B cell (primary cell): Measurements from ENCODE around the gene TSSK2. TPM values are rescaled to one million over a fixed set of nuclear protein-coding genes. Genes with fewer than 3 reads are reported as not detected.

ENCODE experiments used
- ATAC-seq: fragments of 200-7000 bp; cut with Tn5 transposase; one replicate; pipeline ENCODE4 v1.10.0; 2021; ENCODE audit warnings: low read depth, mild to moderate bottlenecking, moderate number of reproducible peaks, moderate library complexity
- CTCF ChIA-PET: fragments of 350-600 bp; sonication (Branson Sonifier 250); formaldehyde crosslinking; loops from one replicate; lab custom pipeline; 2021; ENCODE audit warnings: antibody characterized with exemption, inconsistent platforms; lab: Charles Lee
- POLR2A ChIA-PET: fragments of 350-600 bp; sonication (Branson Sonifier 250); formaldehyde crosslinking; loops from one replicate; lab custom pipeline; 2021; ENCODE audit warnings: antibody characterized with exemption; lab: Charles Lee
- DNase-seq: peaks from one replicate; pipeline ENCODE4 v3.0.0; 2013
- H2AFZ ChIP-seq: 2 replicates; pipeline ENCODE4 v1.6.1; 2012; ENCODE audit warnings: mild to moderate bottlenecking, low read depth, low read length; ENCODE audit not compliant: insufficient read depth, poor library complexity, severe bottlenecking
- H3K27ac ChIP-seq, 2 donors: 1 replicate in 1 of 2; 2 replicates in 1 of 2; pipeline ENCODE4 v1.5.1; 2012 to 2013; ENCODE audit warnings: low read length in 2 of 2, mild to moderate bottlenecking in 2 of 2, moderate library complexity in 1 of 2
- H3K27me3 ChIP-seq, 4 experiments: fragments of 200-600 bp in 1 of 4; sonication (generic) in 1 of 4; replicated peaks in 1 of 4; 1 replicate in 2 of 4; 2 replicates in 2 of 4; pipeline versions ENCODE4 v1.6.1 to v1.7.0; 2013 to 2016; ENCODE audit warnings: low read length in 3 of 4, mild to moderate bottlenecking in 2 of 4, mixed read lengths in 1 of 4, moderate library complexity in 1 of 4; ENCODE audit not compliant: insufficient read depth in 4 of 4, control insufficient read depth in 3 of 4; ENCODE audit errors: control extremely low read depth in 1 of 4
- H3K36me3 ChIP-seq, 2 experiments: replicated peaks in 1 of 2; 1 replicate in 1 of 2; 2 replicates in 1 of 2; pipeline versions ENCODE4 v1.6.1 to v1.7.1; 2013; ENCODE audit warnings: low read length in 1 of 2; ENCODE audit not compliant: insufficient read depth in 2 of 2, control insufficient read depth in 1 of 2; ENCODE audit errors: control extremely low read depth in 1 of 2, extremely low read depth in 1 of 2
- H3K4me1 ChIP-seq, 2 donors: fragments of 200-600 bp in 1 of 2; sonication (generic) in 1 of 2; 1 replicate in 1 of 2; 2 replicates in 1 of 2; pipeline versions ENCODE4 v1.5.1 to v1.6.1; 2013 to 2017; ENCODE audit warnings: low read length in 2 of 2; ENCODE audit not compliant: control insufficient read depth in 2 of 2, insufficient read depth in 2 of 2
- H3K4me2 ChIP-seq: replicated peaks from 2 replicates; pipeline ENCODE3; 2012; ENCODE audit warnings: mild to moderate bottlenecking, low read depth, low read length; ENCODE audit not compliant: poor library complexity, severe bottlenecking
- H3K4me3 ChIP-seq, 5 experiments: fragments of 200-600 bp in 1 of 5; sonication (generic) in 1 of 5; 1 replicate in 3 of 5; 2 replicates in 2 of 5; pipeline versions ENCODE4 v1.5.1 to v1.7.0; 2011 to 2016; ENCODE audit warnings: low read length in 4 of 5, mild to moderate bottlenecking in 4 of 5, low read depth in 2 of 5, control low read depth in 1 of 5, moderate library complexity in 1 of 5; ENCODE audit not compliant: insufficient read depth in 1 of 5; ENCODE audit errors: control extremely low read depth in 1 of 5, extremely low read depth in 1 of 5
- H3K79me2 ChIP-seq: fragments of 200-600 bp; sonication (generic); one replicate; pipeline ENCODE4 v1.6.0; 2016; ENCODE audit warnings: low read length; ENCODE audit not compliant: control insufficient read depth, insufficient read depth
- H3K9ac ChIP-seq: fragments of 200-600 bp; sonication (generic); 2 replicates; pipeline ENCODE4 v1.6.1; 2017; ENCODE audit warnings: mild to moderate bottlenecking, low read length, moderate library complexity
- H3K9me3 ChIP-seq, 3 donors: one replicate each; pipeline versions ENCODE4 v1.6.1 to v1.7.1; 2013; ENCODE audit warnings: low read length in 2 of 3; ENCODE audit not compliant: control insufficient read depth in 2 of 3, insufficient read depth in 1 of 3; ENCODE audit errors: control extremely low read depth in 1 of 3
- H4K20me1 ChIP-seq: 2 replicates; pipeline ENCODE4 v1.6.0; 2012; ENCODE audit warnings: mild to moderate bottlenecking, low read length; ENCODE audit not compliant: insufficient read depth, control insufficient read depth, poor library complexity, severe bottlenecking
- H3K27ac Mint-ChIP-seq: one replicate; pipeline ENCODE4 v1.8.0; 2021; ENCODE audit warnings: mixed read lengths
- H3K27me3 Mint-ChIP-seq: one replicate; pipeline ENCODE4 v1.8.0; 2021; ENCODE audit warnings: mixed read lengths
- H3K4me1 Mint-ChIP-seq: one replicate; pipeline ENCODE4 v1.8.0; 2021; ENCODE audit warnings: mixed read lengths
- H3K4me3 Mint-ChIP-seq: one replicate; pipeline ENCODE4 v1.8.0; 2021; ENCODE audit warnings: mixed read lengths
- H3K9me3 Mint-ChIP-seq: one replicate; pipeline ENCODE4 v1.8.0; 2022; ENCODE audit warnings: mixed read lengths; ENCODE audit not compliant: insufficient read depth
- CTCF ChIP-seq: fragments of 200-600 bp; IDR thresholded peaks from one replicate; pipeline ENCODE4 v1.8.0; 2022; ENCODE audit warnings: antibody characterized with exemption, mild to moderate bottlenecking
- EZH2 ChIP-seq: IDR thresholded peaks from 2 replicates; pipeline ENCODE4 v1.6.1; 2012; ENCODE audit warnings: borderline replicate concordance, low read depth, mild to moderate bottlenecking, moderate library complexity, low read length; ENCODE audit not compliant: insufficient read depth, poor library complexity, severe bottlenecking
- WGBS: methylation state at CpG from one replicate; pipeline ENCODE4 v1.1.5; 2013; ENCODE audit warnings: missing lambda C conversion rate; ENCODE audit not compliant: insufficient coverage; 5-methylcytosine and 5-hydroxymethylcytosine counted together
- intact Hi-C: fragments of 100-400 bp; cut with micrococcal nuclease; formaldehyde crosslinking; loops from one replicate; pipeline ENCODE4 v1.10.0; 2022
- polyA plus RNA-seq: library from polyadenylated mRNA; depleted of rRNA; stranded (reverse); fragments of >200 nt; gene quantifications from 2 replicates; pipeline ENCODE4 v1.2.3, GENCODE V29; 2012
- total RNA-seq, 2 donors: library from RNA; stranded (reverse); fragments of 120-200 nt in 1 of 2; gene quantifications; 1 replicate in 1 of 2; 2 replicates in 1 of 2; pipeline versions ENCODE4 v1.2.3 to v1.2.4, GENCODE V29; 2013 to 2022

TSSK2 gene
- total and polyA plus RNA-seq, 2 donors (not counting 1 experiment from before 2014, with no cell fraction given): 0.15 TPM; not detected in 1

GRCh38 chr22:19179497-19180048 lies 48.5 kb downstream of the TSSK2 start:
- Histone ChIP-seq H3K4me1 (peaks cover 13 to 33% of the 10 kb centered on the region in 2 donors), H3K4me3 (peak overlapping the region; percentile 18 to 76 (median 66)), H3K79me2 (peaks cover 12% of the 10 kb centered on the region), H4K20me1 (peaks cover 26% of the 10 kb centered on the region), H3K9me3 (peaks cover 0 to 3% (median 0%) of the 10 kb centered on the region in 3 donors), H3K36me3 (peaks cover 0 to 4% of the 10 kb centered on the region in 2 experiments), H3K27me3 (no peaks in the 10 kb centered on the region), H3K9ac (peak overlapping the region; percentile 71), H3K27ac (peak overlapping the region in 1 of 2 donors; percentile 58), H3K4me2 (peak overlapping the region; percentile 82), H2AFZ (peak overlapping the region; percentile 78)
- H3K4me1 Mint-ChIP-seq: peaks cover 29% of the 10 kb centered on the region
- intact Hi-C loops: loop anchor here (1.0 to 2.0 kb wide), 6 partner anchors 111 to 1119 kb away; partner anchors contain the start of genes CDC45, CLTCL1, MRPL40 and UFD1
- ChIA-PET POLR2A (interaction anchor here (0.5 to 1.9 kb wide), 5 partner anchors 35 to 1183 kb away, joined by 3 to 8 read pairs (median 6); partner anchors contain the start of genes ESS2, HIRA and MRPL40), CTCF (interaction anchor here (0.5 to 4.4 kb wide), 17 partner anchors 33 to 452 kb away, joined by 3 to 27 read pairs (median 4); partner anchors contain the start of gene ESS2)
- WGBS: 37% methylated on average over 15 of the region's 15 CpGs
- H3K9me3 Mint-ChIP-seq: no peaks in the 10 kb centered on the region
- DNase-seq: peak; percentile 76
- H3K27ac Mint-ChIP-seq: peak overlapping the region; percentile 89
- peak overlapping the region; percentile 87 for H3K4me3 Mint-ChIP-seq
- ATAC-seq: peak; percentile 39
- no peaks in the 10 kb centered on the region for H3K27me3 Mint-ChIP-seq
- TF ChIP-seq CTCF (peak; percentile 76), EZH2 (no peak)

GRCh38 chr22:19180234-19180633 lies 49.1 kb downstream of the TSSK2 start:
- ChIA-PET CTCF (interaction anchor here (0.9 to 4.4 kb wide), 10 partner anchors 36 to 452 kb away, joined by 3 to 27 read pairs (median 4); partner anchors contain the start of gene ESS2), POLR2A (interaction anchor here (1.7 kb wide), 1 partner anchor 252 kb away, joined by 8 read pairs; the partner anchor contains the start of genes HIRA and MRPL40)
- no peak for ATAC-seq
- WGBS: over 99% methylated on average over 9 of the region's 9 CpGs
- H3K4me1 ChIP-seq: peaks cover 7 to 27% of the 10 kb centered on the region in 2 donors
- no peak for DNase-seq
- Mint-ChIP-seq H3K9me3 (no peaks in the 10 kb centered on the region), H3K27ac (no peak overlapping the region), H3K27me3 (no peaks in the 10 kb centered on the region), H3K4me3 (no peak overlapping the region), H3K4me1 (peaks cover 22% of the 10 kb centered on the region)
- H3K9me3 ChIP-seq: peaks cover 0 to 3% (median 0%) of the 10 kb centered on the region in 3 donors
- H2AFZ ChIP-seq: no peak overlapping the region
- TF ChIP-seq CTCF (no peak), EZH2 (no peak)
- intact Hi-C loops: no loop called here
- H3K9ac ChIP-seq: no peak overlapping the region
- H3K79me2 ChIP-seq: peaks cover 10% of the 10 kb centered on the region
- H3K27ac ChIP-seq: no peak overlapping the region
- H4K20me1 ChIP-seq: peaks cover 20% of the 10 kb centered on the region
- H3K27me3 ChIP-seq: no peaks in the 10 kb centered on the region
- no peak overlapping the region for H3K4me2 ChIP-seq
- peaks cover 0 to 4% of the 10 kb centered on the region in 2 experiments for H3K36me3 ChIP-seq
- H3K4me3 ChIP-seq: no peak overlapping the region
